Measurements from ENCODE around the gene DIPK2B. TPM values are rescaled to one million over a fixed set of nuclear protein-coding genes. Genes with fewer than 3 reads are reported as not detected.

DIPK2B gene
- 0.23 TPM in 1 of 2 replicates, not detected in the other for total RNA-seq (ENCODE audit: low replicate concordance)

DNA sequence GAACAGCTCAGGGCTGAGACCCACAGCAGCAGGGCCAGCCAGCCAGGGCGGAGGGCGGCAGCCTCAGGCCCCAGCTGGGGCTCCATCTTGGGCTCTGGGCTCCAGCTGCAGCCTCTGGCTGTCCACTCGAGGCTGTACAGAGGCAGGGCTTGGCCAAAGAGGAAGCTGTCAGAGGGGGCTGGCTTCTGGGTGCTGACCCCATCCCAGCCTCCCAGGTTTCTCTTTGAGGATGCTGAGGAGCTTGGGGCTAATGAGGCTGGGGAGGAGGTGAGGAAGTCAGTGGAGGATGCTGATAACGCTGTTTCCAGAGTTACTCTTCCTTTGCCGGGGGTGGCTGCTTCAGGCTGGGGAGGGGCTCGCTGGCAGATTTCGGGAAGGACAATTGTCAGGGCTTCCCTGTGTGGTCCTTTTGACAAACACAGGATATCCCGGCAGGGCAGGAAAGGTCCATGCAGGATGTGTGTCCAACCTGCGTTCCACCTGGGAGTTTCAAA is at the start of gene DIPK2B:
Gene DIPK2B (minus strand): TSS at position 136 of the 494 bp plus-strand sequence. CDS start 50 bp downstream, at position 86.

